GM12873 (cell line): ENCODE results near the gene FTH1.

ENCODE experiments used
- CTCF ChIP-seq: IDR thresholded peaks from 2 replicates; pipeline ENCODE4 v1.5.1; 2012; ENCODE audit warnings: low read depth, mild to moderate bottlenecking, moderate library complexity, low read length, control low read depth; ENCODE audit not compliant: insufficient read depth; ENCODE audit errors: missing control alignments

Gene FTH1

DNA sequence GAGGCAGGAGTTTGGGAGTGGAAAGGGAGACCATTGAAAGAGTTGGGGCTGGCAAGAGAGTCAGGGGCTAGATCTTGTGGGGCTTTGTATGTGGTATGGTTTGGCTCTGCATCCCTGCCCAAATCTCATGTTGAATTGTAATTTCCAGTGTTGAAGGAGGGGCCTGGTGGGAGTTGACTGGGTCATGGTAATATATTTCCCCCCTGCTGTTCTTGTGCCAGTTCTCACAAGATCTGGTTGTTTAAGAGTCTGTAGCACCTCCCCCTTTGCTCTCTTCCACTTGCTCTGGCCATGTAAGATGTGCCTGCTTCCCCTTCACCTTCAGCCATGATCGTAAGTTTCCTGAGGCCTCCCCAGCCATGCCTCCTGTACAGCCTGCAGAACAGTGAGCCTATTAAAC is 39.9 kb downstream of the FTH1 start:
- TF ChIP-seq CTCF: no peak

DNA sequence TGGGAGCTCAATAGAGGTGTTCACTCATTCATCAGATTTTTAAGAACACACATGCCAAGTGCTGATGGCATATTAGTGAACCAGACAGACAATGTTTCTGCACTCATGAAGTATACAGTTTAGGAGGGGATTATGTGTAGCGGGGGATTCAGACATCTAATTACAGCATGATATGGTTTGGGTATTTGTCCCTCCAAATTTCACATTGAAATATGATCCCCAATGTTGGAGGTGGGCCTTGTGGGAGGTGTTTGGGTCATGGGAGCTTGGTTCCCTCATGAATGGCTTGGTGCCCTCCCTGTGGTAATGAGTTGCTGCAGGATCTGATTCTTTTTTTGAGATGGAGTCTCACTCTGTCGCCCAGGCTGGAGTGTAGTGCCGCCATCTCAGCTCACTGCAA is 41.2 kb downstream of the FTH1 start:
- TF ChIP-seq CTCF: no peak

- no peak for TF ChIP-seq CTCF
Observed at GRCh38 chr11:61925736-61926135, 41.7 kb downstream of the FTH1 start.

DNA sequence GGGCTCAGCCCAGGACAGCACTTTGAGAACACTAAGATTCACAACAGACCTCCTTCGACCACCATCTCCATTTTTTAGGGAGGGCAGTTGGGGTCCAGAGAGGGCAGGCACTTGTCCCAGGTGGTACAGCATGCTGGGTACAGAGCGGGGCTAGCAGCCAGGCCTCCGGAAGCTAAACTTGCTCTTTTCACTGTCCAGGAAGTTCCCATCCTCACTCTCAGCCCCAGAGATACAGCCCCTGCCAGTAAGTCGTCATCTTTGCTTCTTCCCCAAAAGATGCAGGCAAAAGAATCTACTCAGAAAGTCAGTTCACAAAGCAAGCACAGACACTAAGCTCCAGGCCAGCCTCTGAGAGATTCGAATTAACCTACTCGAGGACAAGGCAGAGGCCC is 43.4 kb downstream of the FTH1 start:
- no peak for TF ChIP-seq CTCF

DNA sequence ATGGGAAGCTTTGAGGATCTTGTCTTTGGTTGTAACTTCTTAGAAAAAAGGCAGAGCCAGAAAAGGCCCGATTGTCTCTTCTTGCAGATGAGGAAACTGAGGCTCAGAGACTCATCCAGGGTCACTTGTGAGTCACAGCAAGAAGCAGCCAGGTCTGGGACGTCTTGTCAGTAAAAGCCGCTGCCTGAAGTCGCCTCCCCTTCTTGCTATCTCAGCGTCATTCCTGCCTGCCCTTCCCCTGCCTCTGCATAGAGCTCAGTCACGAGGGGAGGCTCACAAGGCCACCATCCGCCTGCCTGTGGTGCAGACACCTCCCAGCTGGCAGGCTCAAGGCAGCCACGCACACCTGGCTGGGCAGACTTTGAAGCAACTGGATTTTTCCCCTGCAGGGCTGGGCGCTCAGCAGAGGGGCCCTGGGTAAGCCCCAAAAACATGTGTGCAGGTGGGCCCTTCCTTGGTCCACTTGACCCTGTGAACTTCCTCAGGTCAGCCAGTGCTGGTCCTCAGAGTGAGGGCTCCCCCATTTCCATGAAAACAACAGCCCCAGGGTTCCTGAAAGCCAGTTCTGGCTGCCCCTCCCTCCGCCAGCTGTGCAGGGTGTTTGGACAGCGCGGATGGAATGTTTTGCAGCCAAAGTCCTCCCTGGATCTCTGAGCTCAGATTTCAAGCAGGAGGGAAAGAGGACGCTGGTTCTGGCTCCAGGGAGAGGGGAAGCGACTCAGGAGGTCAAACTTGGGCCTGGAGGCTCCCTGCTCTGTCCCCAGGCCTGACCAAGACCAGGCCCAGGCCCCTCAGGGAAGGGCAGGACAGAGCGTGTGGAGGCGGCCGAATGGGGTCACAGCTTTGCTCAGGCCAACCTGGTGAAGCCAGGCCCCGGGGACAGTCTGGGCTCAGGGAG is 44.0 kb downstream of the FTH1 start:
- no peak for TF ChIP-seq CTCF

DNA sequence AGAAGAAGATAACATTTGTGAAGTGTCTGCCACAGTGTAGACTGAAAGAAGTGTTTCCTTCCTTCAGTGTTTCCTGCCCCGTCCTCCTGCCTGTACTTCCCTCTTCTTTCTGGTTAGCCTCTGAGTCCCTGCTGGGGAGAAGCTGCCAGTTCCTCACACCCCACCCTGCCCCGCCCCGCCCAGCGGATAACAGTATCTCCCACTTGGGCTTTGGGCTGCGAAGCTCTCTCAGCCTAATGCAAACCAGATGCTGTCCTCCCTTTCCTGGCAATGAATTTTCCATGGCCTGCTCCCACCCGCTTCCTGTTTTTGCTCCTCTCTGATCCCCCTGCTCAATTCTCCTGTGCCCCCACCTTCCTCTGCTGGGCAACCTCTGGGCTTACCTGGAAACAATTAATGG is 44.9 kb downstream of the FTH1 start:
- no peak for TF ChIP-seq CTCF

- TF ChIP-seq CTCF: no peak
Observed at GRCh38 chr11:61921446-61921845, 46.0 kb downstream of the FTH1 start.
